Progenitor cell of endocrine pancreas (in vitro differentiated cells): ENCODE measurements around the gene TMEM170A. TPM values are rescaled to one million over a fixed set of nuclear protein-coding genes. Genes with fewer than 3 reads are reported as not detected.
A peak's percentile ranks its signal among the peaks of the same experiment; 100 is the strongest.
"Not testable (repeated sequence)": the region's sequence is repeated elsewhere in the genome, so short reads cannot be mapped to it uniquely, and the experiment has no call there.

Experiments used
- DNase-seq: peaks from one replicate; pipeline ENCODE4 v3.0.0; 2021; ENCODE audit warnings: low spot score; ENCODE audit not compliant: unreplicated experiment
- H3K27ac Mint-ChIP-seq: 2 replicates; pipeline ENCODE4 v1.8.0; 2021; ENCODE audit warnings: mild to moderate bottlenecking, moderate library complexity, mixed read lengths
- H3K27me3 Mint-ChIP-seq: 2 replicates; pipeline ENCODE4 v1.8.0; 2021; ENCODE audit warnings: mixed read lengths
- H3K36me3 Mint-ChIP-seq: 2 replicates; pipeline ENCODE4 v1.8.0; 2022; ENCODE audit warnings: mixed read lengths; ENCODE audit not compliant: insufficient read depth
- H3K4me1 Mint-ChIP-seq: 2 replicates; pipeline ENCODE4 v1.8.0; 2021; ENCODE audit warnings: low read depth, mixed read lengths
- H3K4me3 Mint-ChIP-seq: 2 replicates; pipeline ENCODE4 v1.8.0; 2021; ENCODE audit warnings: low read depth, mild to moderate bottlenecking, moderate library complexity, mixed read lengths
- H3K9me3 Mint-ChIP-seq: 2 replicates; pipeline ENCODE4 v1.8.0; 2021; ENCODE audit warnings: low read depth, mixed read lengths
- CTCF ChIP-seq: fragments of 200-600 bp; sonication (generic); IDR thresholded peaks from one replicate; pipeline ENCODE4 v1.5.0; 2021; ENCODE audit warnings: antibody characterized with exemption, mild to moderate bottlenecking; ENCODE audit not compliant: unreplicated experiment
- total RNA-seq: library from RNA; stranded (reverse); gene quantifications from 2 replicates; pipeline ENCODE4 v1.2.1, GENCODE V29; 2021

TMEM170A gene
- total RNA-seq, 1 donor from 2014 or later: 61.6 TPM

- H3K36me3 Mint-ChIP-seq: peaks cover 24% of the 10 kb centered on the region
- no peak for DNase-seq
- H3K4me3 Mint-ChIP-seq: no peak overlapping the region
- no peak overlapping the region for H3K27ac Mint-ChIP-seq
- no peaks in the 10 kb centered on the region for H3K27me3 Mint-ChIP-seq
- no peaks in the 10 kb centered on the region for H3K9me3 Mint-ChIP-seq
- TF ChIP-seq CTCF: no peak
- peaks cover 9% of the 10 kb centered on the region for H3K4me1 Mint-ChIP-seq
These were observed 19.2 kb downstream of the TMEM170A start for GRCh38 chr16:75445298-75445697.

GRCh38 chr16:75443298-75443697 is 21.2 kb downstream of the TMEM170A start:
- H3K9me3 Mint-ChIP-seq: no peaks in the 10 kb centered on the region
- TF ChIP-seq CTCF: no peak
- H3K36me3 Mint-ChIP-seq: peaks cover 18% of the 10 kb centered on the region
- peaks cover 9% of the 10 kb centered on the region for H3K4me1 Mint-ChIP-seq
- DNase-seq: no peak
- H3K27ac Mint-ChIP-seq: no peak overlapping the region
- no peak overlapping the region for H3K4me3 Mint-ChIP-seq
- no peaks in the 10 kb centered on the region for H3K27me3 Mint-ChIP-seq

- DNase-seq: peak; percentile 28
- TF ChIP-seq CTCF: no peak
- Mint-ChIP-seq H3K27ac (peak overlapping the region; percentile 97), H3K9me3 (peaks cover 3% of the 10 kb centered on the region), H3K4me1 (peaks cover 12% of the 10 kb centered on the region), H3K27me3 (no peaks in the 10 kb centered on the region), H3K4me3 (peak overlapping the region; percentile 77), H3K36me3 (peaks cover 10% of the 10 kb centered on the region)
These were observed 30.6 kb downstream of the TMEM170A start for GRCh38 chr16:75433732-75434413.

GRCh38 chr16:75432828-75433731 is 31.4 kb downstream of the TMEM170A start, which contains the start of gene CFDP1:
CFDP1 (minus strand) TSS chr16:75433503; CDS start chr16:75433352, 151 bp downstream.
- DNase-seq: peak; percentile 90
- Mint-ChIP-seq H3K9me3 (peaks cover 3% of the 10 kb centered on the region), H3K36me3 (peaks cover 11% of the 10 kb centered on the region), H3K27me3 (no peaks in the 10 kb centered on the region), H3K27ac (peak within 1 kb of the TSS; percentile 97), H3K4me1 (peaks cover 12% of the 10 kb centered on the region), H3K4me3 (peak within 1 kb of the TSS; percentile 77)
- no peak for TF ChIP-seq CTCF

GRCh38 chr16:75429621-75430403 is 34.7 kb downstream of the TMEM170A start:
- Mint-ChIP-seq H3K27me3 (no peaks in the 10 kb centered on the region), H3K4me3 (peak overlapping the region; percentile 41), H3K4me1 (peaks cover 12% of the 10 kb centered on the region), H3K27ac (peak overlapping the region; percentile 67), H3K9me3 (no peaks in the 10 kb centered on the region), H3K36me3 (peaks cover 11% of the 10 kb centered on the region)
- TF ChIP-seq CTCF: no peak
- no peak for DNase-seq

- H3K27ac Mint-ChIP-seq, H3K4me3 Mint-ChIP-seq, H3K36me3 Mint-ChIP-seq, H3K4me1 Mint-ChIP-seq, H3K27me3 Mint-ChIP-seq, DNase-seq, H3K9me3 Mint-ChIP-seq: not testable (repeated sequence)
These were observed 38.0 kb downstream of the TMEM170A start for GRCh38 chr16:75426524-75426923.

GRCh38 chr16:75424105-75424762 is 40.3 kb downstream of the TMEM170A start:
- H3K36me3 Mint-ChIP-seq, H3K27ac Mint-ChIP-seq, H3K4me3 Mint-ChIP-seq, H3K9me3 Mint-ChIP-seq, H3K27me3 Mint-ChIP-seq, DNase-seq: not testable (repeated sequence)
- H3K4me1 Mint-ChIP-seq: peaks cover 14% of the 10 kb centered on the region
